Measurements from ENCODE around the gene FMO5. TPM values are rescaled to one million over a fixed set of nuclear protein-coding genes. Genes with fewer than 3 reads are reported as not detected.

FMO5 gene
- total RNA-seq, 2 experiments from 2014 or later: 1.7 to 3.9 TPM

DNA sequence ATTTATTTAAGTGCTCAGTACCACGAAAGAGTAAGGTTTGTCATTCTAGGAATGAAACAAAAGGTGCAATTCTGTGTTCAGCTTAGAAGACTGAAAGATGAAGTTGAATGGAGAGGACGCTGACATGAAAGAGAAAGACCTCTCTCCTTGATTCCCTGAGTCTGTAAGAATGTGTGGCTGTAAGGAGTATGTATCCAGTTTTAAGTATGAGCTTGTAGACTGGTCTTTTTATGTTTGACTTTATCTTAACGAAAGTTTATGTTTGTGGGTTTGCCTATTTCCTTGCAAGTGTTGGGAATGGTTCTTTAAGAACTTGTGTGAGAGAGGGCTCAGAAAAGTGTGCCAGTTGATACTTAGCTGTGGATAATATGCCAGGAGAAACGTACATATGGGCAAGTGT is 18.7 kb upstream of the FMO5 start:
- intact Hi-C loops (cut with micrococcal nuclease; ENCODE audit: unreplicated experiment): loop anchor here (5.0 kb wide), 2 partner anchors 147 to 202 kb away; no protein-coding TSS in a partner anchor
- Histone ChIP-seq H3K36me3 (ENCODE audit: insufficient read depth, low read length) (peaks cover 13% of the 10 kb centered on the region), H3K4me3 (ENCODE audit: low read depth, low read length, poor library complexity, severe bottlenecking) (peak overlapping the region; percentile 98), H3K4me1 (ENCODE audit: insufficient read depth, low read length, poor library complexity, severe bottlenecking) (peaks cover 41% of the 10 kb centered on the region), H3K9me2 (ENCODE audit: insufficient read depth, low read length) (no peaks in the 10 kb centered on the region), H3K9me3 (ENCODE audit: low read length) (peaks cover 4% of the 10 kb centered on the region; the same call in 1 of the 2 replicates), H4K20me1 (ENCODE audit: insufficient read depth, low read length) (peaks cover 20% of the 10 kb centered on the region; the same call in 1 of the 2 replicates), H3K79me2 (ENCODE audit: insufficient read depth, low read depth, low read length) (peaks cover 59% of the 10 kb centered on the region), H3K4me2 (ENCODE audit: low read length) (peak overlapping the region; percentile 79), H2AFZ (ENCODE audit: low read length) (no peak overlapping the region; the same call in 1 of the 2 replicates), H3K27ac (ENCODE audit: low read depth, low read length, poor library complexity, severe bottlenecking) (no peak overlapping the region)
- BruUV-seq (replicated peaks): TSS peak; percentile 61
- peak; percentile 9 for DNase-seq (ENCODE audit: low spot score)
- POLR2A ChIA-PET: interaction anchor here (0.6 to 1.2 kb wide), 3 partner anchors 10 to 856 kb away, joined by 3 to 4 read pairs (median 3); no protein-coding TSS in a partner anchor
- no peak for TF ChIP-seq EZH2phosphoT487 (IDR thresholded peaks at IDR 0.05; ENCODE audit: borderline replicate concordance, low read depth, low read length)
- CTCF ChIA-PET (ENCODE audit: unreplicated experiment): interaction anchor here (0.7 kb wide), 1 partner anchor 71 kb away, joined by 3 read pairs; no protein-coding TSS in a partner anchor

DNA sequence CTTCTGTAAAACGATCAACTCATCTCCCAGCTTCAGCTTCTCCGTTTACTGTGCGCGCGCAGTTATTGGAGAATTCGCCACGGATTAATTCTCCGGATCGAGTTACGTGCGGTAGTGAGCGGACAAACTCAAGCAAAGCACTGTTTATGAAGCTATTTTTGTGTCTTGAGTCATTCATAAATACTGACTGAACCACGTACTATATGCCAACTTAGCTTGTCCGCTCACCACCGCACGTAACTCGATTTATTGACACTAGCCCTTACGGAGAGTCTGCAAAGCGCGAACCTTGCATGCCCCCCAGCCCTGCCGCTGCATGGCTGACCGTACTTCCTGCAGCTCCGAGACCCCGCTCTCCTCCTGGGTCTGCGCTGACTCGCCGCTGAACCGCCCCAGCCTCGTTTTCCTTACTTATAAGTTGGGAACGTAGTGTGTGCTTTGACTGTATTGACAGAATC is 18.1 kb upstream of the FMO5 start:
- Histone ChIP-seq H3K4me2 (ENCODE audit: low read length) (peak overlapping the region; percentile 79), H3K9me3 (ENCODE audit: low read length) (no peaks in the 10 kb centered on the region), H3K9me2 (ENCODE audit: insufficient read depth, low read length) (no peaks in the 10 kb centered on the region), H3K36me3 (ENCODE audit: insufficient read depth, low read length) (peaks cover 13% of the 10 kb centered on the region), H4K20me1 (ENCODE audit: insufficient read depth, low read length) (peaks cover 20% of the 10 kb centered on the region; the same call in 1 of the 2 replicates), H2AFZ (ENCODE audit: low read length) (peak overlapping the region; percentile 96), H3K4me1 (ENCODE audit: insufficient read depth, low read length, poor library complexity, severe bottlenecking) (peaks cover 41% of the 10 kb centered on the region), H3K4me3 (ENCODE audit: low read depth, low read length, poor library complexity, severe bottlenecking) (peak overlapping the region; percentile 98), H3K79me2 (ENCODE audit: insufficient read depth, low read depth, low read length) (peaks cover 53% of the 10 kb centered on the region), H3K27ac (ENCODE audit: low read depth, low read length, poor library complexity, severe bottlenecking) (peak overlapping the region; percentile 77)
- no peak for TF ChIP-seq EZH2phosphoT487 (IDR thresholded peaks at IDR 0.05; ENCODE audit: borderline replicate concordance, low read depth, low read length)
- TF ChIP-seq, protein P1, sequence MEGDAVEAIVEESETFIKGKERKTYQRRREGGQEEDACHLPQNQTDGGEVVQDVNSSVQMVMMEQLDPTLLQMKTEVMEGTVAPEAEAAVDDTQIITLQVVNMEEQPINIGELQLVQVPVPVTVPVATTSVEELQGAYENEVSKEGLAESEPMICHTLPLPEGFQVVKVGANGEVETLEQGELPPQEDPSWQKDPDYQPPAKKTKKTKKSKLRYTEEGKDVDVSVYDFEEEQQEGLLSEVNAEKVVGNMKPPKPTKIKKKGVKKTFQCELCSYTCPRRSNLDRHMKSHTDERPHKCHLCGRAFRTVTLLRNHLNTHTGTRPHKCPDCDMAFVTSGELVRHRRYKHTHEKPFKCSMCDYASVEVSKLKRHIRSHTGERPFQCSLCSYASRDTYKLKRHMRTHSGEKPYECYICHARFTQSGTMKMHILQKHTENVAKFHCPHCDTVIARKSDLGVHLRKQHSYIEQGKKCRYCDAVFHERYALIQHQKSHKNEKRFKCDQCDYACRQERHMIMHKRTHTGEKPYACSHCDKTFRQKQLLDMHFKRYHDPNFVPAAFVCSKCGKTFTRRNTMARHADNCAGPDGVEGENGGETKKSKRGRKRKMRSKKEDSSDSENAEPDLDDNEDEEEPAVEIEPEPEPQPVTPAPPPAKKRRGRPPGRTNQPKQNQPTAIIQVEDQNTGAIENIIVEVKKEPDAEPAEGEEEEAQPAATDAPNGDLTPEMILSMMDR (conservative IDR thresholded peaks at IDR 0.05; ENCODE audit: low read length): no peak
- POLR2A ChIA-PET: interaction anchor here (0.6 to 1.2 kb wide), 5 partner anchors 10 to 856 kb away, joined by 3 to 4 read pairs (median 3); partner anchors contain the start of gene PRKAB2
- intact Hi-C loops (cut with micrococcal nuclease; ENCODE audit: unreplicated experiment): loop anchor here (5.0 kb wide), 2 partner anchors 146 to 201 kb away; no protein-coding TSS in a partner anchor
- CTCF ChIA-PET (ENCODE audit: unreplicated experiment): interaction anchor here (0.6 to 0.7 kb wide), 2 partner anchors 70 to 115 kb away, joined by 3 read pairs; no protein-coding TSS in a partner anchor
- DNase-seq (ENCODE audit: low spot score): peak; percentile 58
- no TSS peak for BruUV-seq (replicated peaks)

DNA sequence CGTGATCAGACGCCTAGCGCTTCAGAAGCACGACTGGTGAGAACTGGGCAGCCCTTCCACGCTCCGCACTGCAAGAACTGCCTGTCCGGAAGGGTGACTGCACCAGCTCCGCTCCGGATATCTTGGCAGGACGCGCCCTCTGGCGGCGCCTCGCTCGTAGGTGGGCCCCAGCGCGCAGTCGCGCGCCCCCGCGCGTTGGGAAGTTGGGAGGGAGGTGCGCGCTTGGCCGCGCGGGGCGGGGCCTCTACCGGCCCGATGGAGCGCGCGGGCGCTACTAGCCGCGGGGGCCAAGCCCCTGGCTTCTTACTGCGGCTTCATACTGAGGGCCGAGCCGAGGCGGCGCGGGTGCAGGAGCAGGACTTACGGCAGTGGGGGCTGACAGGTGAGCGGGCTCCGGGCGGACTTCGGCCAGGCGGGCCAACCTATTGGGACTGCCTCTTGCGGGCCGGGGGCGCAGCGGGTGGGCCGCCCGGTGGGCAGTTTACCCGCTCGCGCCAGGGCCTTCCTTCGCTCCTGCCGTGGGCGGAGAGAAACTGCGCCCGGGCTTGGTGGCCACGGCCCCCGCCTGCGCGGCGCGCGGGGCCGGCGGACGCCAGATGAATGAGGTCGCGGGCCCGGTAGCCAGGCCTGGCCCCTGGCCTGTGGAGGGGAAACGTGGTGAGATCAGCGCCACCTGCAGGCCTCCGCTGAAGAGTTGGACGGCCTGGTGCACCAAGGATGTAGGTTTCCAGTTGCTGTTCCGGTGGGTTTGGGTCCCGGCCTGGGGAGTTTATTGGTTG is 17.5 kb upstream of the FMO5 start, which contains the start of gene CHD1L:
Gene CHD1L (plus strand): TSS at position 236 of the 779 bp plus-strand sequence. CDS start 20 bp downstream, at position 256.
- BruUV-seq (replicated peaks): no TSS peak
- Histone ChIP-seq H3K79me2 (ENCODE audit: insufficient read depth, low read depth, low read length) (peaks cover 47% of the 10 kb centered on the region), H2AFZ (ENCODE audit: low read length) (peak within 1 kb of the TSS; percentile 96), H4K20me1 (ENCODE audit: insufficient read depth, low read length) (peaks cover 20% of the 10 kb centered on the region; the same call in 1 of the 2 replicates), H3K4me1 (ENCODE audit: insufficient read depth, low read length, poor library complexity, severe bottlenecking) (peaks cover 38% of the 10 kb centered on the region), H3K9me2 (ENCODE audit: insufficient read depth, low read length) (no peaks in the 10 kb centered on the region), H3K4me2 (ENCODE audit: low read length) (peak within 1 kb of the TSS; percentile 79), H3K36me3 (ENCODE audit: insufficient read depth, low read length) (peaks cover 10% of the 10 kb centered on the region), H3K4me3 (ENCODE audit: low read depth, low read length, poor library complexity, severe bottlenecking) (peak within 1 kb of the TSS; percentile 98), H3K27ac (ENCODE audit: low read depth, low read length, poor library complexity, severe bottlenecking) (peak within 1 kb of the TSS; percentile 77), H3K9me3 (ENCODE audit: low read length) (no peaks in the 10 kb centered on the region)
- intact Hi-C loops (cut with micrococcal nuclease; ENCODE audit: unreplicated experiment): loop anchor here (1.0 to 5.0 kb wide), 3 partner anchors 70 to 200 kb away; partner anchors contain the start of gene PRKAB2
- CTCF ChIA-PET (ENCODE audit: unreplicated experiment): interaction anchor here (0.6 to 1.0 kb wide), 2 partner anchors 69 to 115 kb away, joined by 3 to 5 read pairs; no protein-coding TSS in a partner anchor
- DNase-seq (ENCODE audit: low spot score): peak; percentile 96
- TF ChIP-seq, protein P1 (conservative IDR thresholded peaks at IDR 0.05; ENCODE audit: low read length): peak; percentile 82
- no peak for TF ChIP-seq EZH2phosphoT487 (IDR thresholded peaks at IDR 0.05; ENCODE audit: borderline replicate concordance, low read depth, low read length)
- POLR2A ChIA-PET: interaction anchor here (0.6 to 1.6 kb wide), 4 partner anchors 18 to 194 kb away, joined by 3 to 6 read pairs (median 3); partner anchors contain the start of gene PRKAB2
